Fibroblast of mammary gland (primary cell): ENCODE measurements around the gene OXER1.

Experiments used
- DNase-seq: peaks from one replicate; pipeline ENCODE4 v3.0.0-alpha.2; 2010; ENCODE audit warnings: low read depth
- H3K4me3 ChIP-seq: 2 replicates; pipeline ENCODE4 v1.5.1; 2011; ENCODE audit warnings: low read depth, mild to moderate bottlenecking, low read length, moderate library complexity; ENCODE audit not compliant: control insufficient read depth
- TF ChIP-seq, protein P1 (sequence below): conservative IDR thresholded peaks from 2 replicates; pipeline ENCODE4 v1.5.1; 2011; ENCODE audit warnings: low read depth, low read length, inconsistent platforms; ENCODE audit not compliant: control insufficient read depth, insufficient read depth

The OXER1 gene

DNA sequence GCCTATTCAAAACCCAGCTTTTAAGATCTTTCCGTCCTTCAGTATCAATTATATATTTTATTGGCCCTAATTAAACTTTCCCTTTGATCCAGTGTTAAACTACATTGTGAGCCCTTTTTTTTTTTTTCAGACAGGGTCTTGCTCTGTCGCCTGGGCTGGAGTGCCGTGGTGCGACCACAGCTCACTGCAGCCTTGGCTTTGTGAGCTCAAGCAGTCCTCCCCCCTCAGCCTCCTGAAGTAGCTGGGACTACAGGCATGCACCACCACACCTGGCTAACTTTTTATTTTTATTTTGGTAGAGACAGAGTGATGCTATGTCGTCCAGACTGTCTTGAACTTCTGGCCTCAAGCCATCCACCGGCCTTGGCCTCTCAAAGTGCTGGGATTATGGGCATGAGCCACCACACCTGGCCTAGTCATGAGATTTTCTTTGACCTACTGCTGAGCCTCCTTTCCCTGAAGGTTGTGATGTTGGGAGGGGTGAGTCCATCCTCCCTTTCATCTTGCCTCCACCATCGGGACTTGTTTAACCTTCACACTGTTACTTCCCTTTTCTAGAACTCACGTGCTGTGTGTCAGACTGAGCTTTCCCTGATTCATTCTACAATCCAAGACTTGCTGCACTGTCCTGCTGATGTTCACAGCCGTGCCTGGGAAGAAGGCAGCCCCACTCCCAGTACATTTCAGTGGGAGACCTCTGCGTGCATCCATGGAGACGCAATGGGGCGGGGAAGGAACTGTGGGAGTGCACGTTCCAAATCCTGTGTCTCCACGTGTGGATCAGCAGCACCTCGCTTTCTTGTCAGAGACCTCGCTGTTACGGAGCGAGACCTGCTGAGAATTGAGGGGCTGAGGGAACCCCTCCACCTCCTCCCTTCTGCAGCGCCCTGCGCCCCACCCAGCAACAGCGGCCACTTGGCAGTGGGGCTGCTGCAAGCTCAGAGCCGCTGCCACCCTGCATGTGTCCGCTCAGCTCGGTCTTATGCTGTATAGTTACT is 10.8 kb downstream of the OXER1 start:
- H3K4me3 ChIP-seq: no peak overlapping the region
- DNase-seq: no peak
- TF ChIP-seq, protein P1, sequence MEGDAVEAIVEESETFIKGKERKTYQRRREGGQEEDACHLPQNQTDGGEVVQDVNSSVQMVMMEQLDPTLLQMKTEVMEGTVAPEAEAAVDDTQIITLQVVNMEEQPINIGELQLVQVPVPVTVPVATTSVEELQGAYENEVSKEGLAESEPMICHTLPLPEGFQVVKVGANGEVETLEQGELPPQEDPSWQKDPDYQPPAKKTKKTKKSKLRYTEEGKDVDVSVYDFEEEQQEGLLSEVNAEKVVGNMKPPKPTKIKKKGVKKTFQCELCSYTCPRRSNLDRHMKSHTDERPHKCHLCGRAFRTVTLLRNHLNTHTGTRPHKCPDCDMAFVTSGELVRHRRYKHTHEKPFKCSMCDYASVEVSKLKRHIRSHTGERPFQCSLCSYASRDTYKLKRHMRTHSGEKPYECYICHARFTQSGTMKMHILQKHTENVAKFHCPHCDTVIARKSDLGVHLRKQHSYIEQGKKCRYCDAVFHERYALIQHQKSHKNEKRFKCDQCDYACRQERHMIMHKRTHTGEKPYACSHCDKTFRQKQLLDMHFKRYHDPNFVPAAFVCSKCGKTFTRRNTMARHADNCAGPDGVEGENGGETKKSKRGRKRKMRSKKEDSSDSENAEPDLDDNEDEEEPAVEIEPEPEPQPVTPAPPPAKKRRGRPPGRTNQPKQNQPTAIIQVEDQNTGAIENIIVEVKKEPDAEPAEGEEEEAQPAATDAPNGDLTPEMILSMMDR: no peak

DNA sequence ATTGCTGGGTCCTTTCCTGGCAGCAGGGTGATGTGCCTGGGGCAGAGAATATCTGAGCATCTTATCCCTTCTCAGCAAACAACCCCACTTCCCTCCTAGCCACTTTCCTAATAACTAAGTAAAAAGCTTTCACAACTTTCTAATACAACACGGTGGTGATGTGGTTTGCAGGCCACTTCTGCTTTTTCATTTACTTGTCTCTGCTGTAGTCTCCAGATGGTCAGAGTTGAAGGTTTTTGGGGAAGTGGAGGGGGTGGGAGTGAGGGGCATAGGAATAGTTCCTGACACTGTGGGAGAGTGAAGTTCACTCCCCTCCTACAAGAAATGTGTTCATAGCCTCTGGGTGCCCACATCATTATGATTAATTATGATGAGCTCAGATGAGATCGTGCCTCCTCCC is 11.6 kb downstream of the OXER1 start:
- no peak for DNase-seq
- no peak overlapping the region for H3K4me3 ChIP-seq
- TF ChIP-seq, protein P1: no peak

DNA sequence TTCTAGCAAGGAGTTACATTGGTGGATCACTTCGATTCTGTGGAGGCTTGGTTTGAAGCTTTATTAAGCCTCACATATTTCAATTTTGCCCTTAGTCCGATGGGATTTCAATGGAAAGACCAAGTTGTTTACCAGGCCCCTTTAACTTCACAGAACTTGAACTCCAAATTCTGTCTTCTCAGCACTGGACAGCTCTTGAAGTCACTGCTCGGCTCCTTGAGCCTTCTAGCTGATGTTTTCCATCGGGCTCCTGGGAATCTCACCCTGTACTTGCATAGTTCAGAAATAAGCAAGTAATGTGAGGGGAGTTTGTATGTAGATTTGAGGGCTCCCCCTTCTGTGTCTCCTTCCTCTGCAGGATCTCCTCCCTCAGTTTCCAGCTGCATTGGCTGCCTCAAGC is 15.1 kb downstream of the OXER1 start:
- H3K4me3 ChIP-seq: no peak overlapping the region
- TF ChIP-seq, protein P1: no peak
- no peak for DNase-seq

DNA sequence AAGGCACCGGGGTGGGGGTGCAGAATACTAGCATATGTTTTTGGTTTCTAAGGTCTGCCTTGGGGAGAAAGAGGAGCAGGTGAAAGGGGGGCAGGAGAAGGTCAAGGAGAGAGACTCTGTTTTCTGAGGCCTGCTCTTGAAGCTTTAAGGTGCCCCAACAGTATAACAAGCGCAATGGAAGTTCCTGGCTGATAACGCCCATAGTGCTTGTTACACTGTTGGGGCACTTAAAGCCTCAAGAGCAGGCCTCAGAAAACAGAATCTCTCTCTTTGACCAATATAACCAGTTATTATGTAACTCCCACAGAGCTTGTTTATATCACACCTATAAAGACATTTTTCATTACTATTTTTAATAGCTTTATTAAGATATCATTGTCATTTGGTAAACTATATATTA is 16.5 kb downstream of the OXER1 start:
- TF ChIP-seq, protein P1: no peak
- no peak for DNase-seq
- no peak overlapping the region for H3K4me3 ChIP-seq

DNA sequence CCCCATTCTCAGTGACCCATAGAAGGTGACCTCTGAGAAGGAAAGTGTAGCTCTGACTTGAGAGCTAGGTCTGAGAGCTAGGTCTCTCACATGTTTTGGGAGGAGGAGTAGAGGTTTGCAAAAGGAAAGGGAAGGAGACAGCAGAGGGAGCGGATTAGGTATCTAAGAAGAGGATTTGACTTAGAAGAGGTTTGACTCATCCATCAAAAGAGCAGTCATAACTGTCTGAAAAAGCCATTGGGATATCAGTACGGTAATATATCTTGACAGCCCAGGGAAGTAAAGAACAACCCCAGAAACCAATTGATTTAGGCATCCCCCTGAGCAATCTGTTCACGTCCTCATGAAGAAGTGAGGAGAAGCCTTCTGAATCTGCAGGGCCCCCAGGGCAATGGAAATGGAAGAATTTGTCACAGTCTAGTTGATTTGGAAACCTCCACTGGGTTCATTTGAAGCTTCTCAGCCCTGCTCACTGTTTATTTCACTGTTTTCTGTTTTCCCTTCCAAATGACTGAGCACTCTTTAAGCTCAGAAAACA is 19.3 kb downstream of the OXER1 start:
- no peak overlapping the region for H3K4me3 ChIP-seq
- TF ChIP-seq, protein P1: no peak
- DNase-seq: no peak

DNA sequence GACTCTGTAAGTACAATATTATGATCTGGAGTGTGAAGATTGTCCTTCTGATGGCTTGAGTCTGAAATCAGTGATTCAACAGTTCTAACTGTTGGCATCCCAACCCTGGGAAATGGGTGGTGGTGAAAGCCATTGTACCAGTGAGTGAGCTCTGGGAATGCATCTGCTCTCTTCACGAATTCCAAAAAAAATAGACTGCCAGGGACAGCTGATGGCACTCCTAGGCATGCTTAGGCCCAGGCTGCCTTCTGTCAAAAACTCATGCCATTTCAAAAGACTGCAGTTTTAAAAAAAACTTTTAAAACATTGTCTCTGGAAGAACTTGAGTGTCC is 20.3 kb downstream of the OXER1 start:
- no peak overlapping the region for H3K4me3 ChIP-seq
- TF ChIP-seq, protein P1: no peak
- no peak for DNase-seq
